Stimulated activated CD4-positive, alpha-beta T cell treated with anti-CD3 and anti-CD28 coated beads, Interleukin-1b, Interleukin-23, amount 100 ng/mL, for 48 hours (primary cell): Measurements from ENCODE around the gene TTC28.
"Not testable (repeated sequence)": the region's sequence is repeated elsewhere in the genome, so short reads cannot be mapped to it uniquely, and the experiment has no call there.

Experiments
- DNase-seq: peaks from one replicate; pipeline ENCODE4 v3.0.0-alpha.2; 2020

Gene TTC28

DNA sequence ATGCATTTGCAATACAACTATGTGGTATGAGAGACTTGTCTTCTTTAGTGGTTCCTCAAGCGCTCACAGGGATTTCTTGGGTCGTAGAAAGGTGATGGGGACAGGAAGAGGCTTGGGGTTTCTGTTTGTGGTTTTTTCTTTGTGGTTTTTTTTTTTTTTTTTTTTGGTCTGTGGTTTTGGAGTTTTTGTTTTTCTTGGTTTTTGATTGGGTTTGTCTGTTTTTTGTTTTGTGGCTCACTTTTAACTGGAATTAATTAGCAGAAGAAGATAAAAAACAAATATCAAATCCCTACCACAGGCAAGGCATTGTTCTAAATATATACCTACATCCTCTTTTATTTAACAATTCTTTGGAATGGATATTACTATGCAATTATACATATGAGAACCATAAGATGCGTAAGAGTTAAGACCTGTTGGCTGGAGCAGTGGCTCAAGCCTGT, 5.5 kb downstream of the TTC28 start:
- DNase-seq: peak; percentile 7

DNA sequence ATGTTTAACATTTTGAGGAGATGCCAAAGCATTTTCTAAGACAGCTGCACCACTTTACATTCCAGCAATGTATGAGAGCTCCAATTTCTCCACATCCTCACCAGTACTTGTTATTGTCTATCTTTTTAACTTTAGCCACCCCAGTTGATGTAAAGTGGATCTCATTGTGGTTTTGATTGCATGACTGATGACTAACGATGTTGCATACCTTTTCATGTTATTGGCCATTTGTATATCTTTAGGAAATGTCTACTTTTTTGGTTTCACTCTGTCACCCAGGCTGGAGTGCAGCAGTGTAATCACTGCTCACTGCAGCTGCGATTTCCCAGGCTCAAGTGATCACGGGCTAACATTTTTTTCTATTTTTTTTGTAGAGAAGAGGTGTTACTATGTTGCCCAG, 8.9 kb downstream of the TTC28 start:
- no peak for DNase-seq

DNA sequence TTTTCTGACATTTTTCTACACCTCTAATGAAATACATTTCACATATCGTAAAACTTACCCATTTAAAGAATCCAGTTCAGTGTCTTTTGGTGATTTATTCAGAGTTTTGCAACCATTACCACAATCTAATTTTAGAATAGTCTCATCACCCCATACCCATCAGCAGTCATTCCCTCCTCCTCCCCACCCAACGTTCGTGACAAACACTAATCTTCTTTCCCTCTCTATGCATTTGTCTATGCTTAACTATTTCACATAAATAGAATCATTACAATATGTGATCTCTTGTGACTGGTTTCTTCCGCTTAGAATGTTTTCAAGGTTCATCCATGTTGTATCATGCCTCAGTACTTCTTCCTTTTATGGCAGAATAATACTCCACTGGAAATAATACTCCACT, 9.5 kb downstream of the TTC28 start:
- no peak for DNase-seq

GRCh38 chr22:28669387-28669786, 10.3 kb downstream of the TTC28 start:
- no peak for DNase-seq

DNA sequence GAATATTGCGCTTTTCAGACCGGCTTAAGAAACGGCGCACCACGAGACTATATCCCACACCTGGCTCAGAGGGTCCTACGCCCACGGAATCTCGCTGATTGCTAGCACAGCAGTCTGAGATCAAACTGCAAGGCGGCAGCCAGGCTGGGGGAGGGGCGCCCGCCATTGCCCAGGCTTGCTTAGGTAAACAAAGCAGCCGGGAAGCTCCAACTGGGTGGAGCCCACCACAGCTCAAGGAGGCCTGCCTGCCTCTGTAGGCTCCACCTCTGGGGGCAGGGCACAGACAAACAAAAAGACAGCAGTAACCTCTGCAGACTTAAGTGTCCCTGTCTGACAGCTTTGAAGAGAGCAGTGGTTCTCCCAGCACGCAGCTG, 16.1 kb downstream of the TTC28 start:
- DNase-seq: not testable (repeated sequence)

DNA sequence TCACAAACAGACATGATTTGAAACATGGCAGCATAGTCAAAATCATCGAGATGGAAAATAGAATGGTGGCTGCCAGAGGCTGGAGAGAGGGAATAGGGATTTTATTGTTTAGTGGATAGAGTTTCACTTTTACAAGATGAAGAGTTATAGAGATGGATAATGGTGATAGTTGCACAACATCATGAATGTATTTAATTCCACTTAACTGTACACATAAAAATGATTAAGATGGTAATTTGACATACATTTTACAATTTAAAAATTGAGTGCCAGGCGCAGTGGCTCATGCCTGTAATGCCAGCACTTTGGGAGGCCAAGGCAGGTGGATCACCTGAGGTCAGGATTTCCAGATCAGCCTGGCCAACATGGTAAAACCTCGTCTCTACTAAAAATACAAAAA, 21.2 kb downstream of the TTC28 start:
- no peak for DNase-seq

DNA sequence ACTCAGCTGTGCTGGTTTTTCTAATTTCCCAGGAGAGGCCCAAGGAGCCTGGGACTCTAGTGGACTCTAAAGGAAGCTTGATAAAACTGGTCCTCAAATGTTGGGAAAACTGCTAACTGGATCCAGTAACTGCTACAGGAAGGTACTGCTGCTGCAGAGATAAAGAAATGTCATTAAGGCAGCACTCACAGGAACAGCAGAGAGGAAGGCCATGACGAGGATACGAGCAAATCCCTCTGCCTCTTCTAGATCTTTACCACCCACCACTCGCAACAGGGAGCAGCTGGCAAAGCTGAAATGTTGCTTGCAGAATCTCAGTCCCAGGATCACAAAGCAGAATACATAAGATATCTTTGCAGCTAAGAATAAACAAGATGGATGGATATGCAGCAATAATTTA, 23.5 kb downstream of the TTC28 start:
- DNase-seq: no peak

- no peak for DNase-seq
Measured at GRCh38 chr22:28650463-28650862, 29.2 kb downstream of the TTC28 start.

DNA sequence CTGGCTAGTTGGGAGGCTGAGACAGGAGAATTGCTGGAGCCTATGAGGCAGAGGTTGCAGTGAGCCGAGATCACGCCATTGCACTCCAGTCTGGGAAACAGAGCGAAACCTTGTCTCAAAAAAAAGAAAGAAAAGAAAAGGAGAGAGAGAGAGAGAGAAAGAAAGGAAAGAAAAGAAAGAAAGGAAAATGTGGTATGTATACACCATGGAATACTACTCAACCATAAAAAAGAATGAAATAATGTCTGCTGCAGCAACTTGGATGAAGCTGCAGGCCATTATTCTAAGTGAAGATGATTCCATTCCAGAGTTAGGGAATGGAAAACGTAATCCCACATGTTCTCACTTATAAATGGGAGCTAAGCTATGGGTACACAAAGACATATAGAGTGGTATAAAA, 30.8 kb downstream of the TTC28 start:
- no peak for DNase-seq

GRCh38 chr22:28647216-28647615, 32.4 kb downstream of the TTC28 start:
- no peak for DNase-seq

GRCh38 chr22:28639321-28639720, 40.3 kb downstream of the TTC28 start:
- DNase-seq: no peak

GRCh38 chr22:28637225-28637624, 42.4 kb downstream of the TTC28 start:
- DNase-seq: no peak

DNA sequence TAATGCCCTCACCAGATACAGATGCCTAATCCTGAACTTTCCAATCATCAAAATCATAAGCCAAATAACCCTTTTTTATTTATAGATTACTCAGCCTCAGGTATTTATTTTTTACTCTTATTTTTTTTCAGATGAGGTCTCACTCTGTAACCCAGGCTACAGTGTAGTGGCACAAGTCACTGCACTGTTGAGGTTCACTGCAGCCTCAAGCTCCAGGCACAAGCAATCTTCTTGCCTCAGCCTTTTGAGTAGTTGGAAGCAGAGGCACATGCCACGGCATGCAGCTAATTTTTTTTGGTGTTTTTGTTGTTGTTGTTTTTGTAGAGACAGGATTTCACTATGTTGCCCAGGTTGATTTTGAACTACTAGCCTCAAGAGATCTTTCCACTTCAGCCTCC, 49.5 kb downstream of the TTC28 start:
- DNase-seq: no peak

DNA sequence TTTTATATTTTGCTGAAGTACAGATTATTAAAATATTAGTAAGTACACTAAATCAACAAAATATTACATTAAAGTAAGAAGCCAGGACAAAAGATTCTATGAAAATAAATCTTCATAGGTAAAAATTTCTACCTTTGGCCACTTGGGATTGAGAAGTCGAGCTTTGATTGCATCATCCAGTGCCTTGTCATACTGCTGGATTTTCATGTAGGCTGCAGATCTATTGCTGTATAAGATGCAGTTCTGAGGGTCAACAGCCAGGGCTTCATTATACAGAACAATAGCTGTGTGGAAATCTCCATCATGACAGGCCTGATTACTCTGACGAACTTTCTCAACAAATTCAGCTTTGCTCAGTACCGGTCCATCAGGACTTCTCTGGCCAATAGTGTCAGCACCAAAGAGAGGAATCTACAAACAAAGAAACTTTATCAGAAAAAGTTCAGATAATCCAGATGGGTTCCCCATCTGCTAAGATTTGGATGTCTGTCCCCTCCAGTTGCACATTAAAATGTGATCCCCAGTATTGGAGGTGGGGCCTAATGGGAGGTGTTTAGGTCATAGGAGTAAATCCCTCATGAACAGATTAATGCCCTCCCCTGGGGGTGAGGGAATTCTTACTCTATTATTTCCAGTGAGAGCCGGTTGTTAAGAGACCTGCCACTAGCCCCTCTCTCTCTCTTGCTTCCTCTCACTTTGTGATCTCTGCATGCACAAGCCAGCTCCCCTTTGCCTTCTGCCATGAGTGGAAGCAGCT, 50.0 kb downstream of the TTC28 start:
- DNase-seq: no peak

- DNase-seq: no peak
Measured at GRCh38 chr22:28628766-28629165, 50.9 kb downstream of the TTC28 start.

- no peak for DNase-seq
Measured at GRCh38 chr22:28627791-28628190, 51.8 kb downstream of the TTC28 start.

DNA sequence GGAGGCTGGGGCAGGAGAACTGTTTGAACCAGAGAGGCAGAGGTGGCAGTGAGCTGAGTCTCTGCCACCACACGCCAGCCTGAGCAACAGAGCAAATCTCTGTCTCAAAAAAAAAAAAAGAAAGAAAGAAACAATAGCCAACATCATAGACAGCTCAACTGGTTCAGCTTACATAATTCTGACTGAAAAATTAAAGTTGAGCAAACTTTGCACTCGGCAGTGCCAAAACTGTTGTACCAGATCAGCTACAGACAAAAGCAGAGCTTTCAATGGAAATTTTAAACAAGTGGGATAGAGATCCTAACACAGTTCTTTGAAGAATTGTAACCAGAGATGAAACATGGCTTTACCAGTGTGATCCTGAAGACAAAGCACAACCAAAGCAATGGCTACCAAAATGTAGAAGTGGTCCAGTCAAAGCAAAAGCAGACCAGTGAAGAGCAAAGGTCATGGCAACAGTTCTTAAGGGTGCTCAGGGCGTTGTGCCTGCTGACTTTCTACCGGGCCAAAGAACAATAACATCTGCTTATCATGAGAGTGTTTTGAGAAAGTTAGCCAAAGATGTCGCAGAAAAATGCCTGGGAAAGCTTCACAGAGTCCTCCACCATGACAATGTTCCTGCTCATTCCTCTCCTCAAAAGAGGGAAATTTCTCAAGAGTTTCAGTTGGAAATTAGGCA, 59.3 kb downstream of the TTC28 start:
- no peak for DNase-seq

DNA sequence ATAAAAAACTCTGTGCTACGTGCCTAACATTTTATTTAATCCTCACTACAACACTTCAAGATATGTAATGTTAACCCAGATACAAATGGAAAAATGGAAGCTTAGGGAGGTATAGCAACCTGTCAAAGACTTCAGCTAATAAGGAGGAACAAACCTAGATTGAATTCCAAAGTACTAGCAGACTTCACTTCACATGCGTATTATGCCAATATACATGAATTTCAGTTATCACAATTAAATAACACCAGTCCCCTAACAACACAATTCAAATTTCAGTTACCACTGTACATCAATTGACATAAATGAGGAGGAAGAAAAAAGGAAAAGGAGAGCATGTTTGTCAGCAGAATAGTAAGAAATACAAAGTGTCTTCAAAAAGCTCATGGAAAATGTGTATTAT, 60.4 kb downstream of the TTC28 start:
- no peak for DNase-seq

DNA sequence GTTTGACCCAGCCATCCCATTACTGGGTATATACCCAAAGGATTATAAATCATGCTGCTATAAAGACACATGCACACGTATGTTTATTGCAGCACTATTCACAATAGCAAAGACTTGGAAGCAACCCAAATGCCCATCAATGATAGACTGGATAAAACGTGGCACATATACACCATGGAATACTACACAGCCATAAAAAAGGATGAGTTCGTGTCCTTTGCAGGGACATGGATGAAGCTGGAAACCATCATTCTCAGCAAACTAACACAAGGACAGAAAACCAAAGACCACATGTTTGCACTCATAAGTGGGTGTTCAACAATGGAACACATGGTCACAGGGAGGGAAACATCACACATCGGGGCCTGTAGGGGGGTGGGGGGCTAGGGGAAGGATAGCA, 64.2 kb downstream of the TTC28 start:
- DNase-seq: not testable (repeated sequence)

DNA sequence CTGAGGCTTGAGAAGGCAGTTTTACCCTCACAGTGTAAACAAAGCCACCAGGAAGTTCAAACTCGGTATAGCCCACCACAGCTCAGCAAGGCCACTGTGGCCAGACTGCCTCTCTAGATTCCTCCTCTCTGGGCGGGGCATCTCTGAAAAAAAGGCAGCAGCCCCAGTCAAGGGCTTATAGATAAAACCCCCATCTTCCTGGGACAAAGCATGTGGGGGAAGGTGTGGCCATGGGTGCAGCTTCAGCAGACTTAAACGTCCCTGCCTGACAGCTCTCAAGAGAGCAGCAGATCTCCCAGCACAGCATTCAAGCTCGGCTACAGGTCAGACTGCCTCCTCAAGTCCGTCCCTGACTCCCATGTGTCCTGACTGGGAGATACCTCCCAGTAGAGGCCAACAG, 69.7 kb downstream of the TTC28 start:
- DNase-seq: no peak

GRCh38 chr22:28608546-28608945, 71.1 kb downstream of the TTC28 start:
- no peak for DNase-seq

DNA sequence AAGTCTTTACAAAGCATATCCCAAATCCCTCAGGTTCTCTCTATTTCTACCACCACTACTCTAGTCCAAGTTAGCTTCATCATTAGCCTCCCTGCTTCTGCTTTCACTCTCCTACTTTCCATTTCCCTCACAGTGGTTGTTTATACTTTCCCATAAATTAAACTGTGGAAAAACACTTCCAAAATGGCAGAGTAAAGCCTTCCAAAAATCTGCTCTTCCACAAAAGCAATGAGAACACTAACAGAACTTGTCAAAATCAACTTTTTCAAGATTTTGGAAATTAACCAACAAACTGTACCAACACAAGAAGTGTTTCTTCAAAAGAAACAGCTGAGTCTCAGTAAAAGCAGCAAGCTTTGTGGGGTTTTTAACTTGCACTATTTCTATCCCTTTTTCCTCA, 71.8 kb downstream of the TTC28 start:
- DNase-seq: no peak

DNA sequence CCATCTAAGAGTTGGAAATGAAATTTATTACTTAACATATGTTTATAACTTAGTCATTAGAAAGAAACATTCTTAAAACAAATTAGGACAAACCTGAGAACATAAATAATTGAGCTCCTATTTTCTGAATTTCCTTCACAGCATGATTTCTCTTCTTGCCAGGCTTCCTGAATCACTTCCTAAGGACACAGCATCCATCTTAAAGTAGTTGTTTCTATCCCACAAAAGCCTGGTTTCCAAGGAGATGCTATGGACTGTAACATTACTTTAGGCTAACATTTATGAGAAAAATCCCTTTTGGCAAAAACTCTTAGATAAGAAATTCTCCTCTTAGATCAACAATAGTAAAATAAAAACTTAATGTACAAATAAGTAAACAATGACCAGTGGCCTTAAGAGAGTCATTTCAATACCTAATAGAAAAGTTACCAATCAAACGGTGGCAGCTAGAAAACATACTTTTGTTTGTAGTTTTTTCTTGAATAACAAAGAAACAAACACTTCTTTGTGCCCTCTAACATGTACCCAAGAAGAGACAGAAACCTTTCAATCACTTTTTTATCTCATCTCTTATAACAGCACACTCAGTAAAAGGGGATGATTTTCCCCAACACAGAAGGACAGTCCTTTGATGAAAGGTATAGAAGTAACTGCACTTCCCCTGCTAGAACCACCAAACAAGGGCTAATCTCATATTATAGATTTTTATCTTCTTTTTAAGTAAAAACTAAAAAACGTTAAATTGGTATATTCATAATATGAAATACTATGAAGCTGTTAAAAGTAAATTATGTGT, 74.5 kb downstream of the TTC28 start:
- DNase-seq: no peak

DNA sequence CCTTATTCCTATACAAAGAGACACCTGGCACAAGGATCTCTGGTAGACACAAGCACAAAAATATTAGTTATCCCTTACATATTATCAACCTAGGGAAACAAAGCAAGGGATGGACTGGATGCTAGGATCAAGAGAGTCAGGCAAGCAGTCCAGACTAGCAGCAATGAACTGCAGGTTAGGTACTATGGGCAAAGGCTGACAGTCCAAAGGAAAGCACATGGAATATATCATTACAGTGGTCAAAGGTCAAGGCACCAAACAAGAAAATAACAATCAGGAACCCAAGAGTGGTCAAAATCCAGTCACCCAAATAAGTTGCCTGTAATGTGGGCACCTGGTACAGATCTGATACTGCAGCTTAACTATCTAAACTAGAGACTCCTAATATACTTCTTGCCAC, 77.7 kb downstream of the TTC28 start:
- DNase-seq: no peak
